Measurements from ENCODE around the gene ZNF577.
"Not testable (repeated sequence)": the region's sequence is repeated elsewhere in the genome, so short reads cannot be mapped to it uniquely, and the experiment has no call there.

The ZNF577 gene

GRCh38 chr19:51905639-51906038 is 17.9 kb upstream of the ZNF577 start:
- not testable (repeated sequence) for H3K36me3 ChIP-seq (ENCODE audit: insufficient read depth, low read length); H3K4me3 ChIP-seq (ENCODE audit: low read length); H3K4me1 ChIP-seq (ENCODE audit: control insufficient read depth, insufficient read depth, low read length); H3K27me3 ChIP-seq (ENCODE audit: control insufficient read depth, insufficient read depth, low read length); H3K9ac ChIP-seq (ENCODE audit: low read depth, low read length); H3K9me3 ChIP-seq (replicated peaks; ENCODE audit: low read length); H3K4me2 ChIP-seq (ENCODE audit: low read length)

DNA sequence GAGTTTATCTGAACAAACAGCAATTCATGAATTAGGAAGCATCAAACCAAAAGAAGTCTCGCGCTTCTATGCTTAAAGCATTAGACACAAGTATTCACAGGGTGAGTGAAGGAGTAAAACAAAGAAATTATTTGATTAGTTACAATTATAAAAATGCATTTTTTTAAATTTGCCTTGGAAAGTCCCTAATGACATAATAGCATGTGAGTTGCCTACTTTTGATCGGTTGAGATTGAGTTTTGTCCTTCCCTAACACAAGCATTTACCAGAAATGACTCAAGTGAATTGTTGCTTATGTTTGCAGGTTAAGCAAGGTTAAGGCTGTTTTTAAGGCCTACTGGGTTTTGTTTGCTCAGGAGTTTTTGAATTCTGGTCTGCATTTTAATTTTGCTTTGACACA is 17.5 kb upstream of the ZNF577 start:
- Histone ChIP-seq H3K4me1 (ENCODE audit: control insufficient read depth, insufficient read depth, low read length) (peaks cover 3% of the 10 kb centered on the region), H3K4me2 (ENCODE audit: low read length) (no peak overlapping the region), H3K9me3 (replicated peaks; ENCODE audit: low read length) (no peaks in the 10 kb centered on the region), H3K4me3 (ENCODE audit: low read length) (peak overlapping the region; percentile 93), H3K27me3 (ENCODE audit: control insufficient read depth, insufficient read depth, low read length) (peaks cover 4% of the 10 kb centered on the region), H3K36me3 (ENCODE audit: insufficient read depth, low read length) (peaks cover 13% of the 10 kb centered on the region), H3K9ac (ENCODE audit: low read depth, low read length) (no peak overlapping the region)

- H3K4me1 ChIP-seq (ENCODE audit: control insufficient read depth, insufficient read depth, low read length) = peaks cover 3% of the 10 kb centered on the region
- H3K9ac ChIP-seq (ENCODE audit: low read depth, low read length) = peak within 1 kb of the TSS; percentile 95
- peak within 1 kb of the TSS; percentile 93 for H3K4me3 ChIP-seq (ENCODE audit: low read length)
- no peaks in the 10 kb centered on the region for H3K9me3 ChIP-seq (replicated peaks; ENCODE audit: low read length)
- H3K27me3 ChIP-seq (ENCODE audit: control insufficient read depth, insufficient read depth, low read length) = peaks cover 4% of the 10 kb centered on the region
- peak within 1 kb of the TSS; percentile 83 for H3K4me2 ChIP-seq (ENCODE audit: low read length)
- H3K36me3 ChIP-seq (ENCODE audit: insufficient read depth, low read length) = peaks cover 19% of the 10 kb centered on the region
Observed at GRCh38 chr19:51904331-51905165, 16.8 kb upstream of the ZNF577 start, which contains the start of gene ZNF649. Gene ZNF649, minus strand, starts transcription at chr19:51905017. Its CDS starts 4,910 bp downstream, at chr19:51900107.

DNA sequence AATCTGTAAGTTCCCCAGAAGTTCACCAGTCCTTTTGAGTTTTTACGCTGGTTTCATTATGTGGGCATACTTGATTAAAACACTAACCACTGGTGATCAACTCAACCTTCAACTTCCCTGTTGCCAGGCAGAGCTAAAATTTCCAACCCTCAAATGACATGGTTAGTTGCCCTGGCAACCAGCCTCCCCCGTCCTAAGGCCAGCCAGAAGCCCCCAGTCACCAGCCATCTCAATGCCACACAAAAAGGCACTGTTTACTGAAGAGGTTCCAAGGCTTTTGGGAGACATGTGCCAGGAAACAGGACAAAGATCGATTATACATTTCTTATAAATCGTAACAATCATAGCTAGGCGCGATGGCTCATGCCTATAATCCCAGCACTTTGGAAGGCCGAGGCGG is 15.4 kb upstream of the ZNF577 start:
- no peaks in the 10 kb centered on the region for H3K9me3 ChIP-seq (replicated peaks; ENCODE audit: low read length)
- no peak overlapping the region for H3K4me3 ChIP-seq (ENCODE audit: low read length)
- no peak overlapping the region for H3K9ac ChIP-seq (ENCODE audit: low read depth, low read length)
- H3K4me1 ChIP-seq (ENCODE audit: control insufficient read depth, insufficient read depth, low read length) = peaks cover 3% of the 10 kb centered on the region
- H3K27me3 ChIP-seq (ENCODE audit: control insufficient read depth, insufficient read depth, low read length) = peaks cover 4% of the 10 kb centered on the region
- peaks cover 29% of the 10 kb centered on the region for H3K36me3 ChIP-seq (ENCODE audit: insufficient read depth, low read length)
- H3K4me2 ChIP-seq (ENCODE audit: low read length) = peak overlapping the region; percentile 83

DNA sequence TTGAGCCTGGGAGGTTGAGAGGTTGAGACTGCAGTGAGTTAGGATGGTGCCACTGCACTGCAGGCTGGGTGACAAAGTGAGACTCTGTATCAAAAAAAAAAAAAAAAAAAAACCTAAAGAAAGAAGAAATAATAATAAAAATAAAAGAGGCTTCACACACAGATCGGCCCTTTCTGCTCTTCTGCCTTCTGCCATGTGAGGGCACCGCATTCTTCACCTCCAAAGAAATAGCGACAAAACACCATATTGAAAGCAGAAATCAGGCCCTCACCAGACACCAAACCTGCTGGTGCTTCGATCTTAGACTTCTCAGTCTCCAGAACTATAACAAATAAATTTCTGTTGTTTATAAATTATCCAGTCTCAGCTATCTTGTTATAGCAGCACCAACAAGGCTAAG is 14.1 kb upstream of the ZNF577 start:
- no peak overlapping the region for H3K4me2 ChIP-seq (ENCODE audit: low read length)
- H3K27me3 ChIP-seq (ENCODE audit: control insufficient read depth, insufficient read depth, low read length) = no peaks in the 10 kb centered on the region
- H3K4me3 ChIP-seq (ENCODE audit: low read length) = no peak overlapping the region
- no peaks in the 10 kb centered on the region for H3K9me3 ChIP-seq (replicated peaks; ENCODE audit: low read length)
- H3K36me3 ChIP-seq (ENCODE audit: insufficient read depth, low read length) = peaks cover 40% of the 10 kb centered on the region
- H3K9ac ChIP-seq (ENCODE audit: low read depth, low read length) = no peak overlapping the region
- H3K4me1 ChIP-seq (ENCODE audit: control insufficient read depth, insufficient read depth, low read length) = peaks cover 3% of the 10 kb centered on the region

DNA sequence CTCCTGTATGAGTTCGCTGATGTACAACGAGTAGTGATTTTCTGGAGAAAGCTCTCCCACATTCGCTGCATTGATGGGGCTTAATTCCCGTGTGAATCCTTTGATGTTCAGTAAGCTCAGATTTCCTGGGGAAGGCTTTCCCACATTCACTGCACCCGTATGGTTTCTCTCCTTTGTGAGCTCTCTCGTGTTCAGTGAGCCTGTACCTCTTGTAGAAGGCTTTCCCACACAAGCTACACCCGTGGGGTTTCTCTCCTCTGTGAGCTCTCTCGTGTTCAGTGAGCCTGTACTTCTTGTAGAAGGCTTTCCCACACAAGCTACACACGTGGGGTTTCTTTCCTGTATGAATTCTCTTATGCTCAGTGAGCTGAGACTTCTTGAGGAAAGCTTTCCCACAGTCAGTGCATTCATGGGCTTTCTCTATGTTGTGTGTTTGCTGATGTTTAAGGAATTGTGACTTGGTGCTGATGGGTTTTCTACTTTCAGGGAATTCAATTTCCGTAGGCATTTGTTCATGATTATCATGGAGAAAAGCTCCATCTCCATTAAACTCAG is 3.5 kb upstream of the ZNF577 start:
- H3K4me3 ChIP-seq (ENCODE audit: low read length) = no peak overlapping the region
- H3K27me3 ChIP-seq (ENCODE audit: control insufficient read depth, insufficient read depth, low read length) = no peaks in the 10 kb centered on the region
- peaks cover 71% of the 10 kb centered on the region for H3K36me3 ChIP-seq (ENCODE audit: insufficient read depth, low read length)
- H3K9ac ChIP-seq (ENCODE audit: low read depth, low read length) = no peak overlapping the region
- H3K9me3 ChIP-seq (replicated peaks; ENCODE audit: low read length) = peaks cover 17% of the 10 kb centered on the region
- no peak overlapping the region for H3K4me2 ChIP-seq (ENCODE audit: low read length)
- H3K4me1 ChIP-seq (ENCODE audit: control insufficient read depth, insufficient read depth, low read length) = no peaks in the 10 kb centered on the region

DNA sequence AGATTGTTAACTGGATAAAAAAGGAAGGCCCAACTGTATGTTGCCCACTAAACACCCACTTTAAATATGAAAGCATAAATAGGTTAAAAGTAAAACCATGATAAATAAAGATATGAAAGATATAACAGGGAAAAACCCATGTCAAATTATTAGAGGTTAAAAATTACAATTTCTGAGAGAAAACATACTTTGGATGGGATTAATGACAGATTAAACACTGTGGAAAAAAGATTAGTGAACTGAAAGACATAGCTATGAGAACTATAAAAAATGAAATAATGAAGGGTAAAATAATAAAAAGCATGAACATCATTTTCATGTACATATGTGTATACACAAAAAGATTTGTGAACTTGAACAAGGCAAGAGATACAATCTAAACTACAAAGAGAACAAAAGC is 2.2 kb upstream of the ZNF577 start:
- no peak overlapping the region for H3K4me3 ChIP-seq (ENCODE audit: low read length)
- peaks cover 58% of the 10 kb centered on the region for H3K36me3 ChIP-seq (ENCODE audit: insufficient read depth, low read length)
- H3K4me2 ChIP-seq (ENCODE audit: low read length) = no peak overlapping the region
- H3K4me1 ChIP-seq (ENCODE audit: control insufficient read depth, insufficient read depth, low read length) = no peaks in the 10 kb centered on the region
- H3K9me3 ChIP-seq (replicated peaks; ENCODE audit: low read length) = peaks cover 17% of the 10 kb centered on the region
- no peak overlapping the region for H3K9ac ChIP-seq (ENCODE audit: low read depth, low read length)
- no peaks in the 10 kb centered on the region for H3K27me3 ChIP-seq (ENCODE audit: control insufficient read depth, insufficient read depth, low read length)

DNA sequence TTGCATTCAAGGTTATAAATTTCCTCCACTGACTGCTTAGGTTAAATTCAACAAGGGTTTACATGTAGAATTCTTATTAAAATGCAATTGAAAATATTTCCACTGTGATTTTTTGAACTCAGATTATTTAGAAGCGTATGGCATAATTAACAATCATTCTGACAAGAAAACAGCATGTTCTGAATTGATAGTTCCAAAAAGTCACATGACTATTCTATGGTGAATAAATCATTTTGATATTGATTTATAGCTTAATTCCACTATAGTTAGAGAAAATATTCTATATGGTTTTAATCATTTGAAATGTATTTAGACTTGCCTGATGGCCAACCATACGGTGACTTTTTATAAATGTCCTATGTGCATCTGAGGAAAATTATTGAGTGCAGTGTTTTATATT is 3.0 kb downstream of the ZNF577 start:
- no peak overlapping the region for H3K4me3 ChIP-seq (ENCODE audit: low read length)
- no peaks in the 10 kb centered on the region for H3K4me1 ChIP-seq (ENCODE audit: control insufficient read depth, insufficient read depth, low read length)
- no peaks in the 10 kb centered on the region for H3K27me3 ChIP-seq (ENCODE audit: control insufficient read depth, insufficient read depth, low read length)
- H3K36me3 ChIP-seq (ENCODE audit: insufficient read depth, low read length) = peaks cover 15% of the 10 kb centered on the region
- H3K9me3 ChIP-seq (replicated peaks; ENCODE audit: low read length) = no peaks in the 10 kb centered on the region
- H3K9ac ChIP-seq (ENCODE audit: low read depth, low read length) = no peak overlapping the region
- H3K4me2 ChIP-seq (ENCODE audit: low read length) = no peak overlapping the region

DNA sequence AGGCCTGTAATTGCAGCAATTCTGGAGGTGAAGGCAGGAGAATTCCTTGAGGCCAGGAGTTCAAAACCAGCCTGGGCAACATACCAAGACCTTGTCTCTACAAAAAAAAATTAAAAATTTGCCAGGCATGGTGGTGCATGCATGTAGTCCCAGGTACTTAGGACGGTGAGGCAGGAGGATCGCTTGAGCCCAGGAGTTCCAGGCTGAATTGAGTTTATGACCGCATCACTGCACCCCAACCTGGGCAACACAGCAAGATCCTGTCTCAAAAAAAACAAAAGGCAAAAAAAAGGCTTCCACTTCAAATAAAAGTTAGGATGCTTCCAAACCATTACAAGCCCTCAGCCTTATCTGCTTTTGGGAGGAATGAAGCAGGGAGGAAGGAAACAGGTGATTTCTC is 5.2 kb downstream of the ZNF577 start:
- Histone ChIP-seq H3K4me1 (ENCODE audit: control insufficient read depth, insufficient read depth, low read length) (no peaks in the 10 kb centered on the region), H3K4me2 (ENCODE audit: low read length) (no peak overlapping the region), H3K9me3 (replicated peaks; ENCODE audit: low read length) (no peaks in the 10 kb centered on the region), H3K4me3 (ENCODE audit: low read length) (no peak overlapping the region), H3K27me3 (ENCODE audit: control insufficient read depth, insufficient read depth, low read length) (no peaks in the 10 kb centered on the region), H3K9ac (ENCODE audit: low read depth, low read length) (no peak overlapping the region), H3K36me3 (ENCODE audit: insufficient read depth, low read length) (peaks cover 11% of the 10 kb centered on the region)

DNA sequence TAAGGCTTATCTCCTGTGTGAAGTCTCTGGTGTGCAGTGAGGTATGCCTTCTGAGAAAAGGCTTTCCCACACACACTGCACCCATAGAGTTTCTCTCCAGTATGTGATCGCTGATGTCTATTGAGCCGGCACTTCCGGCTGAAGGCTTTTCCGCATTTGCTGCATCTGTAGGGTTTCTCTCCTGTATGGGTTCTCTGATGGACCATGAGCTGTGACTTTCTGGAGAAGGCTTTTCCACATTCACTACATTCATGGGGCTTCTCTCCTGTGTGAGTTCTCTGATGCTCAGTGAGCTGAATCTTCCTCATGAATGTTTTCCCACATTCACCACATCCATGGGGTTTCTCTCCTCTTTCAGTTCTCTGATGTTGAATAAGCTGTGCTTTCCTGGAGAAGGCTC is 14.7 kb downstream of the ZNF577 start:
- Histone ChIP-seq H3K4me3 (ENCODE audit: low read length) (no peak overlapping the region), H3K4me2 (ENCODE audit: low read length) (no peak overlapping the region), H3K27me3 (ENCODE audit: control insufficient read depth, insufficient read depth, low read length) (no peaks in the 10 kb centered on the region), H3K4me1 (ENCODE audit: control insufficient read depth, insufficient read depth, low read length) (no peaks in the 10 kb centered on the region), H3K36me3 (ENCODE audit: insufficient read depth, low read length) (peaks cover 42% of the 10 kb centered on the region), H3K9me3 (replicated peaks; ENCODE audit: low read length) (peaks cover 50% of the 10 kb centered on the region), H3K9ac (ENCODE audit: low read depth, low read length) (no peak overlapping the region)

DNA sequence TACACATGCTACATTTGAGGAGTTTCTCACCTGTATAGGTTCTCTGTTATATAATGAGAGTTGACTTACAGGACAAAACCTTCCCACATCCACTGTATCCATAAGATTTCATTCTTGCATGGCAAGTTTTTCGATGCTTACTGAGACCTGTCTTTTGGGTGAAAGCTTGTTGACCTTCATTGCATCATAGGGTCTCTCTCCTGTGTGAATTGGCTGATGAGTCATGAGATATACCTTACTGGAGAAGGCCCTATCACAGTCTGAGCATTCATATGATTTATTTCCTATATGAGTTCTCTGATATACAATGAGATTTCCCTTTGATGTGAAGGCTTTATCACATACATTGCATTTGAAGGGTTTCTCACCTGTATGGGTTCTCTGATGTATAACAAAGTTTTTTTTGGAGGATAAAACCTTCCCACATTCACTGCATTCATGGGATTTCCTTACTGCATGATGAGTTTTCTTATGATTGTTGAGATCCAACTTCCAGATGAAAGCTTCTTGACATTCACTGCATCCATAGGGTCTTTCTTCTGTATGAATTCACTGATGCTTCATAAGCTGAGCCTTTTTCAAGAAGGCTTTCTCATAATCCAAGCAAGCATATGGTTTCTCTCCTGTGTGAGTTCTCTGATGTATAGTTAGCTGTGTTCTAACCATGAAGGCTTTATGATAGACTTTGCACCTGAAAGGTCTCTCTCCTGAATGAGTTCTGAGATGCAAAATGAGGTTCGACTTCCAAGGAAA is 25.7 kb downstream of the ZNF577 start:
- H3K9me3 ChIP-seq (replicated peaks; ENCODE audit: low read length) = peaks cover 46% of the 10 kb centered on the region

More for the DNA sequence above, 25.7 kb downstream of the ZNF577 start:
- Histone ChIP-seq H3K9ac (ENCODE audit: low read depth, low read length) (no peak overlapping the region), H3K4me3 (ENCODE audit: low read length) (no peak overlapping the region), H3K27me3 (ENCODE audit: control insufficient read depth, insufficient read depth, low read length) (no peaks in the 10 kb centered on the region), H3K4me1 (ENCODE audit: control insufficient read depth, insufficient read depth, low read length) (no peaks in the 10 kb centered on the region), H3K4me2 (ENCODE audit: low read length) (no peak overlapping the region), H3K36me3 (ENCODE audit: insufficient read depth, low read length) (no peaks in the 10 kb centered on the region)

Measured in skeletal muscle satellite cell (primary cell).